Right atrium auricular region (tissue), 2 donors: ENCODE results near the gene MAP1LC3A. TPM values are rescaled to one million over a fixed set of nuclear protein-coding genes. Genes with fewer than 3 reads are reported as not detected.

Source experiments
- DNase-seq: peaks from one replicate; pipeline ENCODE4 v3.0.0-alpha.2; 2019; ENCODE audit warnings: low spot score
- H3K27ac ChIP-seq, 2 donors: fragments of 200-600 bp; sonication (generic); 1 replicate in 1 of 2; 2 replicates in 1 of 2; pipeline ENCODE4 v1.5.1; 2016 to 2019
- H3K27me3 ChIP-seq, 2 donors: fragments of 200-600 bp; sonication (generic); one replicate each; pipeline versions ENCODE4 v1.5.1 to v1.6.0; 2017 to 2019
- H3K36me3 ChIP-seq: fragments of 200-600 bp; sonication (generic); one replicate; pipeline ENCODE4 v1.5.1; 2016
- H3K4me1 ChIP-seq, 2 donors: fragments of 200-600 bp; sonication (generic); one replicate each; pipeline versions ENCODE4 v1.5.1 to v1.6.0; 2017 to 2019
- H3K4me3 ChIP-seq, 2 donors: fragments of 200-600 bp; sonication (generic); 1 replicate in 1 of 2; 2 replicates in 1 of 2; pipeline ENCODE4 v1.5.1; 2017 to 2019; ENCODE audit warnings: mild to moderate bottlenecking in 1 of 2, moderate library complexity in 1 of 2
- H3K9me3 ChIP-seq, 2 donors: fragments of 200-600 bp; sonication (generic); one replicate each; pipeline ENCODE4 v1.5.1; 2019
- total RNA-seq, 2 donors: library from RNA; depleted of rRNA; stranded (reverse); fragments of >200 nt; gene quantifications; one replicate each; pipeline ENCODE4 v1.1.0, GENCODE V29; 2016
- TF ChIP-seq, protein P1 (sequence below), 2 donors: fragments of 200-600 bp; sonication (generic); IDR thresholded peaks; one replicate each; pipeline ENCODE4 v1.5.1; 2019; ENCODE audit warnings: antibody characterized with exemption in 2 of 2

The MAP1LC3A gene
- total RNA-seq, 2 donors from 2014 or later: 111 to 120 TPM

DNA sequence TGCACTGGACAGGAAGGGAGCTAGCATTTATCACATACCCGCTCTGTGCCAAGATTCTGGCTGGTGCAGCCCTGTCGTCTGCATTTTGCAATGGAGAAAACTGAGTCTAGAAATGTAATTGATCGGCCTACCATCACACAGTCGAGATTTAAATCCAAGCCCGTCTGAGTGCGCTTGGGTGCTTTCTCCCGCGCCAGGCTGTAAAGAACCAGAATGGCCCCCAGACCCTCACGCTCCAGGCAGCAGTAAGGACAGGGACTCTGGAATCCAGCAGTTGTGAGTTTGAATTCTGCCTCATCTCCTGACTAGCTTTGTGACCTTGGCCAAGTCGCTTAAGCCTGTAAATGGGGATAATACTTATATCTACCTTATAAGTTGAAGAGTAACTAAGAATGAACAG, 31.5 kb upstream of the MAP1LC3A start:
- H3K4me3 ChIP-seq: no peak overlapping the region
- H3K9me3 ChIP-seq: no peaks in the 10 kb centered on the region
- TF ChIP-seq, protein P1, sequence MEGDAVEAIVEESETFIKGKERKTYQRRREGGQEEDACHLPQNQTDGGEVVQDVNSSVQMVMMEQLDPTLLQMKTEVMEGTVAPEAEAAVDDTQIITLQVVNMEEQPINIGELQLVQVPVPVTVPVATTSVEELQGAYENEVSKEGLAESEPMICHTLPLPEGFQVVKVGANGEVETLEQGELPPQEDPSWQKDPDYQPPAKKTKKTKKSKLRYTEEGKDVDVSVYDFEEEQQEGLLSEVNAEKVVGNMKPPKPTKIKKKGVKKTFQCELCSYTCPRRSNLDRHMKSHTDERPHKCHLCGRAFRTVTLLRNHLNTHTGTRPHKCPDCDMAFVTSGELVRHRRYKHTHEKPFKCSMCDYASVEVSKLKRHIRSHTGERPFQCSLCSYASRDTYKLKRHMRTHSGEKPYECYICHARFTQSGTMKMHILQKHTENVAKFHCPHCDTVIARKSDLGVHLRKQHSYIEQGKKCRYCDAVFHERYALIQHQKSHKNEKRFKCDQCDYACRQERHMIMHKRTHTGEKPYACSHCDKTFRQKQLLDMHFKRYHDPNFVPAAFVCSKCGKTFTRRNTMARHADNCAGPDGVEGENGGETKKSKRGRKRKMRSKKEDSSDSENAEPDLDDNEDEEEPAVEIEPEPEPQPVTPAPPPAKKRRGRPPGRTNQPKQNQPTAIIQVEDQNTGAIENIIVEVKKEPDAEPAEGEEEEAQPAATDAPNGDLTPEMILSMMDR (IDR thresholded peaks at IDR 0.05): no peak
- peak overlapping the region; percentile 80 to 84 for H3K27ac ChIP-seq
- no peak for DNase-seq
- H3K36me3 ChIP-seq: peaks cover 46% of the 10 kb centered on the region
- H3K4me1 ChIP-seq: peaks cover 0 to 80% of the 10 kb centered on the region in 2 donors
- no peaks in the 10 kb centered on the region for H3K27me3 ChIP-seq

DNA sequence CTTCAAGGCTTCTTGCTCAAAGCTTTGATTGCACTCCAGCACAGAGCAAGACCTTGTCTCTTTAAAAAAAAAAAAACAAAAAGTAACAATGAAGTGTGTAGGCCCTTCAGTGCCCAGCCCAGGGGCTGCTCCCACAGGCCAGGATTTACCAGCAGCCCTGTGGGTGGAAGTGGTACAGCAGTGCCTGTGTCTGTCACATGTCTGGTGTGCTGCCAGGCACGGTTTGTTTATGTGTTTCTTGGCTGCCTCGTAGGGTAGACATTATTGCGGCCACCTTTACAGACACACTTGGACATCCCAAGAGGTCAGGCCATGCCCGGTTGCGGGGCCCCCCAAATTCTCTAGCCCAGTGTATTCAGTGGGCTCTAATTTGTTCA, 29.6 kb upstream of the MAP1LC3A start:
- no peaks in the 10 kb centered on the region for H3K27me3 ChIP-seq
- H3K36me3 ChIP-seq: peaks cover 65% of the 10 kb centered on the region
- H3K9me3 ChIP-seq: no peaks in the 10 kb centered on the region
- no peak overlapping the region for H3K4me3 ChIP-seq
- peaks cover 0 to 69% of the 10 kb centered on the region in 2 donors for H3K4me1 ChIP-seq
- TF ChIP-seq, protein P1 (IDR thresholded peaks at IDR 0.05): no peak
- DNase-seq: no peak
- peak overlapping the region; percentile 57 to 63 for H3K27ac ChIP-seq

DNA sequence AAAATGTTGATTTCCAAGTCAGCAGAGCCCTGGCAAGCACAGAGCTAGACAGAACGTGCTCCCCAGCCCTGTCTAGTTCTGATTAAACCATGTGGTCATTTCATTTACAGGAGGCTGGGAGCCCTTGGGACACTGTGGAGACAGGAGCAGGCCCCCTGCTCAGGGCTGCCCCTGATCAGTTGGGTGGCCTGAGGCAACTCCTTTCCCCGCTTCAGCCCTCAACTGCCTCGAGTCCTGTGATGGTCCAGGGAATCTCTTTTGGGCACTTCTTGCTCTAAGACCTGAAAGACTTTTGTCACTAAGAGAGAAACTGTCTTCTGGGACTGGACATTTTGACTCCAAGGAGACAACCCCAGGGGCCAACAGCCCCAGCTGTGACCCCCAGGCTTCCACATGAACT, 28.8 kb upstream of the MAP1LC3A start:
- Histone ChIP-seq H3K9me3 (no peaks in the 10 kb centered on the region), H3K27ac (peak overlapping the region; percentile 57 to 63)
- DNase-seq: no peak

DNA sequence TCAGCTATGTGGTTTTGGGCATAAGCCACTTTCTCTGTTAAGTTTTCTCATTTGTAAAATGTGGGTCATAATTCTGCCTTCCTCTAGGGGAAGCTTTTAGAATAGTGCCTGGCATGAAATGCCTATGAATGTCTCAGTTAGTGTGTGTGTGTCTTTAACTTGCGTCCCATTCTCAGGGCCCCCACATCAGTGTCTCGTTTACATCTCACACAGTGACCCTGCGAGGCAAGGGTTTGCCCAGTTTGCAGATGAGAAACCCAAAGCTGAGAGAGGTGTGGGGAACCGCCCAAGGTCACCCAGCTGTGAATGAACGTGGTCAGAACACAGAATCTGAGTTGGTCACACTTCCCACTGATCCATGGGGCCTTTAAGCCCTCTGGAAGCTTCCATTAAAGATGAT, 28.2 kb upstream of the MAP1LC3A start:
- H3K4me3 ChIP-seq: no peak overlapping the region
- no peaks in the 10 kb centered on the region for H3K9me3 ChIP-seq
- no peaks in the 10 kb centered on the region for H3K27me3 ChIP-seq
- H3K27ac ChIP-seq: peak overlapping the region in 1 of 2 donors; percentile 57
- peaks cover 0 to 56% of the 10 kb centered on the region in 2 donors for H3K4me1 ChIP-seq
- TF ChIP-seq, protein P1 (IDR thresholded peaks at IDR 0.05): no peak
- H3K36me3 ChIP-seq: peaks cover 80% of the 10 kb centered on the region
- no peak for DNase-seq

More for the DNA sequence above, 28.8 kb upstream of the MAP1LC3A start:
- Histone ChIP-seq H3K36me3 (peaks cover 74% of the 10 kb centered on the region), H3K4me3 (no peak overlapping the region), H3K27me3 (no peaks in the 10 kb centered on the region), H3K4me1 (peaks cover 0 to 62% of the 10 kb centered on the region in 2 donors)
- TF ChIP-seq, protein P1 (IDR thresholded peaks at IDR 0.05): no peak

DNA sequence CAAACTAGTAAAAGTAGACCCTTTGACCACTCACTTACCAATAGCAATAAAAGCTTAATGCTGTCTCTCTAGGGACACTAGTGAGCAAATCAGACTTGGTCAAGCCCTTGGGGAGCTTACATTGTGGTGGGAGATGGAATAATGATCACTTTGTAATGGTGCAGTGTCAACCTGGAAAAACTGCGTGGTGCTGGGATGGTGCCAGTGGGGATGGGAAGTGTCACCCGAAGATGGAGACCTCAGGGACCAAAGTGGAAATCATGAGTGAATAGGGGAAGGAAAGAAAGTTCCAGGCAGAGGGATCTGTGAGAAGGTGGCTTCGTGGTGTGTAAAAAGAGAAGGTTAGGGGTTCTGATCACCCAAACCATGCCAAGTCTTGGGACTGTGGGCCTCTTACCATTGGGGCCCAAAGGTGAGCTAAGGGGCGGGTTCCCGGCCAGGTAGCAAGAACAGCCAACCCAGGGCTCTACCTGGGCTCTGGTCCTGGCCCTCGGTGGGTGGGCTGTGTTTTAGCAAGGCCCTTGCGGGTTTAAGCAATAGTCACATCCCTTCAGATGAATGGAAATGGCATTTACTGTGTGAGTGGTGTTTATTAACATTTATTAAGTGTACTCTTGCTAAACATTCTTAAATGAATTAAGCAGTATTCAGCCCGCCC, 26.8 kb upstream of the MAP1LC3A start:
- no peak for DNase-seq
- H3K36me3 ChIP-seq: peaks cover 87% of the 10 kb centered on the region

More for the DNA sequence above, 26.8 kb upstream of the MAP1LC3A start:
- no peak overlapping the region for H3K27ac ChIP-seq
- TF ChIP-seq, protein P1 (IDR thresholded peaks at IDR 0.05): no peak
- no peaks in the 10 kb centered on the region for H3K9me3 ChIP-seq
- peaks cover 0 to 42% of the 10 kb centered on the region in 2 donors for H3K4me1 ChIP-seq
- H3K4me3 ChIP-seq: no peak overlapping the region
- no peaks in the 10 kb centered on the region for H3K27me3 ChIP-seq
